ENCODE results near the gene AOC3.
A peak's percentile ranks its signal among the peaks of the same experiment; 100 is the strongest.
"Not testable (repeated sequence)": the region's sequence is repeated elsewhere in the genome, so short reads cannot be mapped to it uniquely, and the experiment has no call there.

Gene AOC3

DNA sequence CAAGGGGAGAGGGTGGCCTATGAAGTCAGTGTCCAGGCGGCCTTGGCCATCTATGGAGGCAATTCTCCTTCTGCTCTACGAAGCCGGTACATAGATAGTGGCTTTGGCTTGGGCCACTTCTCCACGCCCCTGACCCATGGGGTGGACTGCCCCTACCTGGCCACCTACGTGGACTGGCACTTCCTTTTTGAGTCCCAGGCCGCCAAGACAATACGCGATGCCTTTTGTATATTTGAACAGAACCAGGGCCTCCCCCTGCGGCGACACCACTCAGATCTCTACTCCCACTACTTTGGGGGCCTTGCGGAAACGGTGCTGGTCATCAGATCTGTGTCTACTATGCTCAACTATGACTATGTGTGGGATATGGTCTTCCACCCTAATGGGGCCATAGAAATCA lies 17.3 kb downstream of the AOC3 start:
- no peak for DNase-seq

DNA sequence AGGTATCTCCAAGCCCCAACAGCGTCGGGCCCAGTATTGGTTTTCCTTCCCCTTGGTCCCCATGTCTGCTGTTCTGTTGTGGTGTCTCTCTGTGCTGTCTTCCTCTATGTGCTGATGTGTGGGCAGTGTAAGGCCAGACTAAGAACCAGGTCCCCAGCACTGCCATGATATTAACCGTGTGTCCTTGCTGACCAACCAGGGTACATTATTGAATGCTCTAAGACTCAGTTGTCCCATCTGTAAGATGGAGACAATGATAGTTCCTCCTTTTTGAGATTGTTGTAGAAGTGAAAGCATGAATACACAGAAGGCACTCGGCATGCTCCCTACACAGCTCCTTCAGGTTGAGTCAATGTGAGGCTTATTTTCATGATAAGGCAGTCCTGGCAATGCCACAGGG lies 20.6 kb downstream of the AOC3 start:
- DNase-seq: no peak

DNA sequence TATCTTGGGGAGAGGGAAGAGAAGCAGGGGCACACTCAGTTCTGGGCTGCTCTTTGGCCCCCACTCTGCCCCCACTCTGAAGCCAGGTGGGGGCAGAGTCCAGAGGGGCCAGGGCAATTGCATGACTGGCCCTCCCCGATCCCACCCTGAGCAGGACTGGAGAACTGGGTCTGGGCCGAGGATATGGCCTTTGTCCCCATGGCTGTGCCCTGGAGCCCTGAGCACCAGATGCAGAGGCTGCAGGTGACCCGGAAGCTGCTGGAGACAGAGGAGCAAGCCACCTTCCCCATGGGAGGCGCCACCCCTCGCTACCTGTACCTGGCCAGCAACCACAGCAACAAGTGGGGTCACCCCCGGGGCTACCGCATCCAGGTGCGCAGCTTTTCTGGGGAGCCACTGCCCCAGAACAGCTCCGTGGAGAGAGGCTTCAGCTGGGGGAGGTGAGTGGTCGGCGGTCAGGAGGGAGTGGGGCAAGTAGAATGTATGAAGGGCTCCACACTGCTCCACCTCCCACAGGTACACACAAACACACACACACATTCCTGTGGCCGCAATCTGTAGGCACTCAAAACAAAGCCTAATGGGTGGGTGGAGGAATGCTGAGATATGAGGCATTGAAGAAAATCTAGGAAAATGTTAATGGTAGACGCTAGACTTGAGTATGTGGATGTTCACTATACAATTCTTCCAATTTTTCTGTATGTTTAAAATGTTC lies 21.4 kb downstream of the AOC3 start:
- DNase-seq: no peak

DNA sequence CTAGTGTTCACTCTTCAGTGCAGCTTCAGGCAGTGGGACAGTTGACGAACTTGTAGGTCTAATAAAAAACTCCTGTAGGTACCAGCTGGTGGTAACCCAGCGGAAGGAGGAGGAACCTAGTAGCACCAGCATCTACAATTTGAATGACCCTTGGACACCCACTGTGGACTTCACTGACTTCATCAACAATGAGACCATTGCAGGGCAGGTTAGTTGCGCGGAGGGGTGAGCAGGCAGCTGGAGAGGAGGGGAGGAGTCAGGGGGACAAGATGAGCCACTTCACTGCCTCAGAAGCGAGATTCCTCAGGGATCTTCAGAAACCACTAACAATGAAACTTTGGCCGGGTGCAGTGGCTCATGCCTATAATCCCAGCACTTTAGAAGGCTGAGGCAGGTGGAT lies 22.3 kb downstream of the AOC3 start:
- no peak for DNase-seq

DNA sequence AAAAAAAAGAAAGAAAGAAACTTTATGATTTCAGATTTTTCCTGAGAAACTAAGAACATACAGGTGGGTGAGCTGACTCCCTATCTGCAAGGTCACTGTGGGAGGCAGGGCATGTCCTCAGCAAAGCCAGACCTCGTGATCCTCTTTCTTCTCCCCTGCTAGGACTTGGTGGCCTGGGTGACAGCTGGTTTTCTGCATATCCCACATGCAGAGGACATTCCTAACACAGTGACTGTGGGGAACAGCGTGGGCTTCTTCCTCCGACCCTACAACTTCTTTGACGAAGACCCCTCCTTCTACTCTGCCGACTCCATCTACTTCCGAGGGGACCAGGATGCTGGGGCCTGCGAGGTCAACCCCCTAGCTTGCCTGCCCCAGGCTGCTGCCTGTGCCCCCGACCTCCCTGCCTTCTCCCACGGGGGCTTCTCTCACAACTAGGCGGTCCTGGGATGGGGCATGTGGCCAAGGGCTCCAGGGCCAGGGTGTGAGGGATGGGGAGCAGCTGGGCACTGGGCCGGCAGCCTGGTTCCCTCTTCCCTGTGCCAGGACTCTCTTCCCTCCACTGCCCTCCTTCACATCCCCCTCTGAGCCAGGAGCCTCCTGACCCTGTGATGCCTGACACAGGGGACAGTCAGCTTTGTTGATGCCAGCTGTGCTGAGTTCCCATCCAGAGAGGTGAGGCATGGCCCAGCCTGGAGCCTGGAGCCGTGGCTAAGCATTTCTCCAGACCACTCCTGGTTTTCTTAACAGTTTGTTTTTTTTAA lies 23.1 kb downstream of the AOC3 start:
- DNase-seq: not testable (repeated sequence)

DNA sequence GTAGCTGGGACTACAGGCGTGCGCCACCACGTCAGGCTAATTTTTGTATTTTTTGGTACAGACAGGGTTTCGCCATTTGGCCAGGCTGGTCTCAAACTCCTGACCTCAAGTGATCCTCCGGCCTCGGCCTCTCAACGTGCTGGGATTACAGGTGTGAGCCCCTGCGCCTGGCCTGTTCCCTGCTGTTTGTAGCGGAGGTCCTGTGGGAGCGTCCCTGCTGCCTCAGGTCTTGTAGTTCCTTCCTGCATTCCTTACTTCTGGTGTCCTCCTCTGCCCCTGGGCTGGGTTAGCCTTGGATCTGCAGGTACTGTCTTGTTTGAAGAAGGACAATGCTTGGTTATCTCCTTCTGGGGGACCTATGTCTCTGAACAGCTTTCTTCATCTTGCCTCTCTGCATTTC lies 26.0 kb downstream of the AOC3 start:
- no peak for DNase-seq

DNA sequence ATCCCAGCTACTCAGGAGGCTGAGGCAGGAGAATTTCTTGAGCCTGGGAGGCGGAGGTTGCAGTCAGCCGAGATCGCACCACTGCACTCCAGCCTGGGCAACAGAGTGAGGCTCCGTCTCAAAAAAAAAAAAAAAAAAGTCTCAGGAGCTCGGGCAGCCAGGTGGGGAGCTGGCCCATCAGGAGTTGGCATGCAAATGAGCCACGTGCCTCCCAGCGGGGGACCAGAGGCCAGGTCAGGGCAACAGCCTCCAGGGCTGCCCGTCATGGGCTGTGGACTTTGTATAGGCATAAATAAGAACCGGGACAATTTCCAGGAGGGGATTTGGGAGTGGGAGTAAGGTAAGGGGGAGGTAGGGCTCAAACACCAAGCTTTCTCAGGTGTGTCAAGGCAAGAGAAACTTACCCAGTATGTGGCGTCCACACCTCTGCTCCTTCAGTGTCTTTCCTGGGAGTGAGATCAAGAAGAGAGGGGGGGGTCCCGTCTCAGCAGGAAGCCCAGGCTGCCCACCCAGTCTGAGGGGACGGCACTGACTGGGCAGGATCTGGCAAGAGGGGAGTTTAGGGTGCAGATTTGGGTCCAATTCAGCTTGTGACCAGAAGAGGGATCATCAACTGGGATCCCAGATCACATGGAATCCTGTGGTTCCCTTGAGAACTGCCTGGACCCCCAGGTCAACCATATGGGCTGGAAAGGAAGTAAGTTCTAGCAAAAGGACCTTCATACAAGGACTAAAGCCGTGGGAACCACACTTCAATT lies 27.3 kb downstream of the AOC3 start:
- DNase-seq: peak; percentile 84

DNA sequence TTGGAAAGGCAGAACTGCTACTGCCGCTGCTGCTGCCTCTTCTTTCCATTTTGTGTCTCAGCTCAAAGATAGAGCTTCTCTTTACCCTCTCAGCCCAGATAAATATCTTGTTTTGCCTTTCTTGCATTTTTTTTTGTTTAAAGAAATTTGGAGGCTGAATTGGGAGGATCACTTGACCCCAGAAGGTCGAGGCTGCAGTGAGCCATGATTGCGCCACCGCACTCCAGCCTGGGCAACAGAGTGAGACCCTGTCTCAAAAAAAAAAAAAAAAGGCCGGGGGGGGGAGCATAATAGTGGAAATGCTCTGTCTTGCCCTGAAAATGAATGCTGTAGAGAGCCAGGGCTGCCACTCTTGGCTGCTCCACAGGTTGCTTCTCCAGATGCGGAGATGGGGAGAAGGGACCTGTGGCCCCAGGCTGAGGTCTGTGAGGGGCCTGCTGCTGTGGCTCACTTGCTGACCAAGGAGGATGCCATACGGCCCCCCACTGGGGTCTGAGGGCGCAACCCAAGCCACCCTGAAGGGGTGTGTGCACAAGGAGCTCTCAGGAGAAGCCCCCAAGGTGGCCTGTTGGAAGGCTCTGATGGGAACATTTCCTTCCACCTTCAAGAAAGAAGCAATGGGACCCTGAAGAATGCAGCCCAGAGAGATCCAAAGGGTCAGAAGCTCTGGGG lies 28.1 kb downstream of the AOC3 start:
- DNase-seq: no peak

DNA sequence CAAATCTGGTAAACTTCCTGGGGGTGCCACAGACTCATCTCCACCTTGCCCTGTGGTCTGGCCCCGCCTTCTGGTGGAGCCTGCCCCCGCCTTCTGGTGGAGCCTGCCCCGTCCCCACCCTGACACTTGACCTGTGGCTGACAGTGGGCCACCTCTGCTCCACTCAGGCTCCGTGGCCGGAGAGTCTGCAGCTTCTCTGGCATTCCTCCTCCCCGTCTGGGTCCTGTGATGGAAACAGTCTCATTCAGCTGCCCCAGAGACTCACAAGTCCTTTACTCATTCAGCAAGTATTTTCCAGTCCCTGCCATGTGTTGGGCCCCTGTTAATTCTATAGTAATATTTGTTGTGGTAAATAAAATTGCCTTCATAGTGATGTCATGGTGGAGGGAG lies 28.6 kb downstream of the AOC3 start:
- DNase-seq: peak; percentile 84

DNA sequence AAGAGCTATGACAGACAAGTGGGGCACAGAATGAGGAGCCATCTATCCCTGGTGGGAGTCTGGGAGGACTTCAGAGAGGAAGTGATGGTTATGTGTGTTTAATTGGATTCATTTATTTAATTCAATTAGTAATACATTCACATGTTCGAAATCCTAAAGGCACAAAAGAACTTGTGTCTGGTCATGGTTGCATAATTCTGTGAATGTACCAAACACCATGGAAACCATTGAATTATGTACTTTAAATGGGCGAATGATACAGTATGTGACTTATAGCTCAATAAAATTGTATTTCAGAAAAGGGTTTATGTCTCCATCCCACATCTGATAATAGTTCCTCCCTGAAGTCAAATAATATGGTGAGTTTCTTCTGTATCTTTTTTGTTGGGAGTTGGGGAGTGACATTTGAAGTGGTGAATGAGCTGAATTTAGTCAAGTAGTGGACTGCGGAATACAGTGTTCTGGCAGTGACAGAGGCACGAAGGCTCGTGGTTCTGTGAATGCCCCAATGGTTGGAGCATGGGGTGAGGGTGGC lies 29.8 kb downstream of the AOC3 start:
- DNase-seq: no peak

DNA sequence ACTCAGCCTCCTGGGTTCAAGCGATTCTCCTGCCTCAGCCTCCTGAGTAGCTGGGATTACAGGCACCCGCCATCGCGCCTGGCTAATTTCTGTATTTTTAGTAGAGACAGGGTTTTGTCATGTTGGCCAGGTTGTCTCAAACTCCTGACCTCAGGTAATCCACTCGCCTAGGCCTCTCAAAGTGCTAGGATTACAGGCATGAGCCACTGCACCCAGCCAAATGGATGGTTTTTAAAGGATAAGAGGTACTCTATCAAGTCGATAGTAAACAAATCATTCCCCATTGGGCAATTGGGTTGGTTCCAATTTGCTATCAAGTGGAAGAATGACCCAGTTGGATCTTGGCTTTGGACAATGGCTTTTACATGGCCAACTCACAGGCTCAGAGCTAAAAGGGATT lies 30.7 kb downstream of the AOC3 start:
- DNase-seq: not testable (repeated sequence)

DNA sequence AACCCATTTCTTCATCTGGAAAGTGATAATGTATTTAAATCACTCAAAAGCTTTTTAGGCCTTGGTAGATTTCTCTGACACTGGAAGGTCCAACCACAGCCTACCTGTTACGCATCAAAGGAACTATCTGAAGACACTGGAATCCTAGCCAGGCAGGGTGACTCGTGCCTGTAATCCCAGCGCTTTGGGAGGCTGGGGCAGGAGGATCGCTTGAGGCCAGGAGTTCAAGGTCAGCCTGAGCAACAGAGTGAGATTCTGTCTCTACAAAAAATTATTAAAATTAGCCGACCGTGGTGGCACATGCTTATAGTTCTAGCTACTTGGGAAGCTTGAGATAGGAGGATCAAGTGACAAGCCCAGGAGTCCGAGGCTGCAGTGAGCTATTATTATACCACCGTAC lies 31.2 kb downstream of the AOC3 start:
- DNase-seq: no peak

DNA sequence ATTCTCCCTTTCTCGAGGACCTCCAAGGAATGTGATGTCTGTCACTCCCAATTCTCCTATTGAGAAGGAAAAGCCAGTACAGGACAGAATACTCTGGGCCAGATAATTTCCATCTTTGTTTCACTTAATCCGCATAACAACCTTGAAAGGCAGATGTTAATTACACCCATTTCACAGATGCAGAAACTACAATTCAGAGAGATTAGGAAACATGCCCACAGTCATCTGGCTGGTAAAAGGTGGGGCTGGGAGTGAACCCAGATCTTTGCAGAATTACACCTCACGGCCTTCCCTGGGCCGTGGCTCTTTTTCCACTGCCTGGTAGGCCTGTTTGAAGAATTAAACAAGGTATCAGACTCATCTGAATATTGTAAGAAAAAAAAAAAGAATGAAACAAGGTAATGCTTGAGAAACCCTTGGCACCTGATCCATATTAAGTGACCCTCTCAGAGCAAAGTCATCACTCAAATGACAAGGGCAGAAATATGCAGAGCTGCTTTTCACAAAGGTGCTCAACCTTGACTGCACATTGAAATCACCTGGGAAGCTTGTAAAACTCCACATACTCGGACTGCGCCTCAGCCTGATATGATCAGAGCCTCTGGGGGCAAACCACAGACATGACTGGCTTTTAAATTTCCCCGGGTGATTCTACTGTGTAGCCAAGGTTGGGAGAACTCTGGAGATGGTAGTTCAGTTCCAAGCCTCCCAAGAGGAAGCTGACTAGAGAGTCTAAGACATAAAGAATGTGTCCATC lies 33.0 kb downstream of the AOC3 start:
- DNase-seq: peak; percentile 93

DNA sequence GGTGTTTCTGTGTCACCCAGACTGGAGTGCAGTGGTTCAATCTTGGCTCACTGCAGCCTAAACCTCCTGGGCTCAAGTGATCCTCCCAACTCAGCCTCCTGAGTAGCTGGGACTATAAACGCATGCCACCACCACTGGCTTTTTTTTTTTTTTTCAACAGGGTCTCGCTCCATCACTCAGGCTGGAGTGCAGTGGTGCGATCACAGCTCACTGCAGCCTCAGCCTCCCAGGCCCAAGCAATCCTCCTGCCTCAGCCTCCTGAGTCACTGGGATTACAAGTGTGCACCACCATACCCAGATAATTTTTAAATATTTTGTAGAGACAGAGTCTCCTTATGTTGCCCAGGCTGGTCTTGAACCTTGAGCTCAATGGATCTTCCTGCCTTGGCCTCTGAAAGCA lies 34.8 kb downstream of the AOC3 start:
- DNase-seq: not testable (repeated sequence)

DNA sequence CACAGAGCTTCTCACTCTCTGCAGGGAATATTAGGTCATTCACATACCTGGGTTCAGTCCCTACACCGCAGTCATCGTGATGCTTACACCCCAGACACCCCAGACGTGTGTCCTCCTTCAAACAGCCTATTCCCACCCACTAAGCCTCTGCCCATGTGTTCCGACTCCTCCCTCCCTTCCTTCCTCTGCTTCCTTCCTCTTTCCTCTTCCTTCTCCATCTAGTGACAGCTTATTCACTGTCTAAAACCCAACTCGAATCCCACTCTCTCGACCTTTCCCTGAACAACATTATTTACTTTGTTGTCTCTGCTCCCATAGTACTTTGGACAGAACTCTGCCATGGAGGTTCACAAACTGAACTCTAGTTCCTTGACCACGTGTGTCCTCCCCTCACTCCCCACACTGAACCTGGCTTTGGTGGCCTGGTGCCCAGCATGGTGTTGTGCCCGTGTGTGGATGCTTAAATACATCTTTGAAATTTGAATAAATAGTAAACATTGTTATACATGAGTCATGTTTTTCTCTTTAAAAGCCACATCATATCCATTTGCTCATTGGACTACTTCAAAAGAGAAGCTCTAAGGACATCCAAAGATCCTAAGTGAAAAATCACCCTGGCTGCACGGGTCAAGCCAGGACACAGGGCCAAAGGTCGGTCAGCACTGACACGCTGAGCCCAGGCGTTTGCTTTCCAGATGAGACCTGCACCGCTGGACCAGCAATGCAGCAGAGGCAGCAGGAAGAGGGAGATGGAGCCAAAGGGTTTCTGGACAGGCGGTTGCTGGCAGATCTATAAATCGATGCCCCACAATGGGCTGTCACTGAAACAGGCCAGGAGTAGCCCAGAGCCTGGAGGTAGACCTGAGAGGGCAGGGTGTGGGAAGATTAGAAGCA lies 35.5 kb downstream of the AOC3 start:
- no peak for DNase-seq

DNA sequence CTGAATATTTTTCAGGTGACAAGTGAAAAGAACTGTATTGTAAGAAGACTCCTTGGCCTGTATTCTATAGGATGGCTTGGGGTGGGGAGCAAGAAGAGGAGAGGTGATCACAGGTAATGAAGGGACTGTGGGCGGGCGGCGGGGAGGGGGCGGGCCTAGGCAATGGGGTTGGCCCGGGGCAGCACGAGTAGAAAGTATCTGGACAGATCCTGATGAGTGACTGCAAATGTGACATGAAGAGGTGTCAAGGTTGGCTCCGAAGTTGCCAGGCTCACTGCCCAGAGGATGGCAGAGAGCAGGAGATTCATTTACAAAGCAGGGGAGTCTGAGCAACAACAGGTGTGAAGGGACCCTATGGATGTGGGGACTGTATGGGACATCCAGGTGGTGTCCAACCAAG lies 38.8 kb downstream of the AOC3 start:
- DNase-seq: no peak

DNA sequence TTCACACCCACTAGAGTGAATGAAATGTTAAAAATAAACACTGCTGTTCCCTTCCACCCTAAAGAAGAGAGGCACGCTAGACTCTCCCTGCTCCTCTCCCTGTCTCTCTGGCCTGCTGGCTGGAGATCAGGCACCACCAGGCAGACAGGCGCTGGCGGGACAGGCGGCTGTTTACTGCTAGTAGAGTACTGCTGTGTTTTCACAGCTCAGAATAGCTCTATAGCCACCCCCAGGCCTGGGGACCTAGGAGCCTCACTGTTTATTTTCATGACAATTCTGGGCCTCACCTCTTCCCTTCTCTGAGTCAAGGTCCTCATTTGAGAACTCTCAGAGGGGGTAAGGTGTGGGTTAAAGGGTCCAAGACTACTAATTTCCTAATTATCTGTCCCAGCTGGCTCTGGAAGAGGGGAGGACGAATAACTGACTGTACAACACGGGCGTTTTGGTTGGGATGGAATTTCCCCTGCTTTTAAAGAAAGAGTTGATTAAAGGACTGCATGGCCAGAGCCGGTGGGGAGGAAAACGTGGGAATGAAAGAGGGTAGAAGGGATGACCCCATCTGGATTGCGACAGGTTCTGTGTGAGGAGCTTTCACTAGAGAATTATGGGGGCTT lies 40.6 kb downstream of the AOC3 start:
- peak; percentile 87 for DNase-seq

DNA sequence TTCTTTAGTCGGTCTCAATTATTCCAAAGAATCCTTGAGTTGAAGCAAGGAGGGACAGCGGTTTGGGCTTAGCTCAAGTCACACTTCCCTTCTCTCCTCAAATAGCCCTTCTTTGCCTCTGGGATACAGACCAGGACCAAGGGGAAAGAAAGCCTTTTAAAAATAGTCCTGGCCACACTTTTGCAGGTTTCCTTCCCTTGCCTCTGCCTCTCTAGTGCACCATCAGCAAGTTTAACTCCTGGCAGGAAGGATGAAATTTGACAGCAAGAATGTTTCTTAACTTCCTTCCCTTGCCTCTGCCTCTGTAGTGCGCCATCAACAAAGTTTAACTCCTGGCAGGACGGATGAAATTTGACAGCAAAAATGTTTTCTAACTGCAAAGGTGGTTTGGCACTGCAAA lies 42.4 kb downstream of the AOC3 start:
- no peak for DNase-seq

DNA sequence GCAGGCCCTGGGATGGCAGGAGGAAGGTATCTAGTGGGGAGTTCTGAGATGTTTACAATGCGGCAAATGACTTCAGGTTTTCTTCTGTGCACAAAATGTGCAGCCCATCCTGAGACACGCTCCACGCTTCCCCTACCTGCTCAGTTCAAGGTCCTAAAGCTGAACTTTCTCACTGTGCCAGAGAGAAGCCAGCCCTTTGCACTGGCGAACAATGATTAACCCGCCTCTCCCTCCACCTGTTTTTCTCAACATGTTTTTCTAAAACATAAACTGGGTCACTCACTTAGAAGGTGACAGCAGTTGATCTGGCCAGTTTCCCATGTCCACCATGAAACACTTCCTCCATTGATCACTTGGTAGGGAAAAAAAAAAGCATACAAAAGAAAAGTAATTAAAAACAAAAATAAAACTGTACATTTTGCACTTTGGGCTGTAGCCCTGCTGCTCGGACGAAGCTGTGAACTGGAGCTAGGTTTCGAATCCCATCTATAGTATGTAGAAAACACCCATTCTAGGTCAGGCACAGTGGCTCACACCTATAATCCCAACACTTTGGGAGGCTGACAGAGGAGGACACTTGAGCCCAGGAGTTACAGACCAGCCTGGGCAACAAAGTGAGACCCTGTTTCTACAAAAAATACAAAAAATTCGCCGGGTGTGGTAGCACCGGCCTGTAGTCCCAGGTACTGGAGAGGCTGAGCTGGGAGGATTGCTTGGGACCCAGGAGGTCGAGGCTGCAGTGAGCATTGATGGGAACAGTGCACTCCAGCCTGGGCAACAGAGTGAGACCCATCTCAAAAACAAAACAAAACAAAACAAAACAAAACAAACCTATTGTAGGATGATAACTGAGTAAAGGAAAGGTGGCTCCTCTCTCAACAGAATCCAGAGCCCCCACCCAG lies 43.5 kb downstream of the AOC3 start:
- DNase-seq: no peak

DNA sequence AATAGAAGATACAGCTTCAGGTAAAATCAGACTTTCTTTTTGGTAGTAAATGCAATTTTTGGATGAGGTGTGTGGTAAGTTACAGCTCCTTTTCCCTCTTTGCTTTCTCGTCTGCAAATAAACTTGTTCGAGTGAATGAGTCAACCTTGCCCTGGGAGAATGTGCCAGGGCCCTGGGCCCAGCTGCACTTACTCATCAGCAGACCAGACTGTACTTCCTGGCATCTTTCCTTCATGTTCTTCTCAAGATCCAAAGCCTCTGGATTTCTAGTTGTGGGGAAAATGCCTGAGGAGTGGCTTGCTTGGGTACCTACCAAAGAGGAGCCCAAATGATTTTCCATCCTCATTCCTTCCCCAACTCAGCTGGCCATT lies 44.2 kb downstream of the AOC3 start:
- peak; percentile 84 for DNase-seq
